ENCODE results near the gene HOMER2.

HOMER2 gene

DNA sequence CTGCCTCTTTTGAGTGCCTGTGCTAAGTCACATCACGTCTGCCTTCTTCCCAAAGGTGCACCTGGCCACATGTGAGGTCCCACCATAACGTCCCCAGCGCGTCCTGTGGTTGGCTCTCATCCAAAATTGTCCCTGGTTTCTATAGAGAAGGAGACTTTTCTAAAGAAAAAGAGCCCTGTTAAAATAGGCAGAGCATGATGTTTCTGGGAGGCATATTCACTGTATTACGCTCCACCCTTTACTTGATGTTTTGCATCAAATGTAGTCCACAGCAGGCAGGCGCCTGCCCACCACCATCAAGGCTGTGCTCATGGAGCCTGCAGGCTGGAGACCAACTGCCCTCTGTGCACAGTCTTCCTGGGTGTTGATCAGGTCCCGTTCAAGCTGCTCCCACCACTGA is 106.8 kb downstream of the HOMER2 start:
- no peak overlapping the region for H3K4me3 ChIP-seq (ENCODE audit: low read depth, low read length)
- TF ChIP-seq, protein P1, sequence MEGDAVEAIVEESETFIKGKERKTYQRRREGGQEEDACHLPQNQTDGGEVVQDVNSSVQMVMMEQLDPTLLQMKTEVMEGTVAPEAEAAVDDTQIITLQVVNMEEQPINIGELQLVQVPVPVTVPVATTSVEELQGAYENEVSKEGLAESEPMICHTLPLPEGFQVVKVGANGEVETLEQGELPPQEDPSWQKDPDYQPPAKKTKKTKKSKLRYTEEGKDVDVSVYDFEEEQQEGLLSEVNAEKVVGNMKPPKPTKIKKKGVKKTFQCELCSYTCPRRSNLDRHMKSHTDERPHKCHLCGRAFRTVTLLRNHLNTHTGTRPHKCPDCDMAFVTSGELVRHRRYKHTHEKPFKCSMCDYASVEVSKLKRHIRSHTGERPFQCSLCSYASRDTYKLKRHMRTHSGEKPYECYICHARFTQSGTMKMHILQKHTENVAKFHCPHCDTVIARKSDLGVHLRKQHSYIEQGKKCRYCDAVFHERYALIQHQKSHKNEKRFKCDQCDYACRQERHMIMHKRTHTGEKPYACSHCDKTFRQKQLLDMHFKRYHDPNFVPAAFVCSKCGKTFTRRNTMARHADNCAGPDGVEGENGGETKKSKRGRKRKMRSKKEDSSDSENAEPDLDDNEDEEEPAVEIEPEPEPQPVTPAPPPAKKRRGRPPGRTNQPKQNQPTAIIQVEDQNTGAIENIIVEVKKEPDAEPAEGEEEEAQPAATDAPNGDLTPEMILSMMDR (IDR thresholded peaks at IDR 0.05; ENCODE audit: control insufficient read depth, extremely low read depth, insufficient read depth): no peak
- DNase-seq (ENCODE audit: low read depth): no peak

DNA sequence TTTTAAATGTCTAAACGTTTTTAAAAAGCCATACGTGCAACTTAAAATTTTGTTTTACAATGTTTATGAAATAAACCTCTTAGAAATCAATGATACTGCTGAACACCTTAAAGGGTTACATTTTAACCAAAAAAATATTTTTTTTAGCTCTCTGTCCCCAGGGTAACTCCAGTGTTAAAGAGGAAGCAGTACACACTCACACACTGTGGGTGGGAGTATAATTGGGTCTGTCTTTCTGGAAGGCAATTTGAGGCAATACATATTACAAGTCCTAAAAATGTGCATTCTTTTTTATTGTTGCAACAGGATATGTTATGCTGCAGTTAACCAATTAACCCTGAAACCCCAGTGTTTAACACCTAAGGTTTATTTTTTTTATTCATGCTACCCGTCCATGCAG is 109.0 kb downstream of the HOMER2 start:
- no peak overlapping the region for H3K4me3 ChIP-seq (ENCODE audit: low read depth, low read length)
- no peak for DNase-seq (ENCODE audit: low read depth)
- TF ChIP-seq, protein P1 (IDR thresholded peaks at IDR 0.05; ENCODE audit: control insufficient read depth, extremely low read depth, insufficient read depth): no peak

DNA sequence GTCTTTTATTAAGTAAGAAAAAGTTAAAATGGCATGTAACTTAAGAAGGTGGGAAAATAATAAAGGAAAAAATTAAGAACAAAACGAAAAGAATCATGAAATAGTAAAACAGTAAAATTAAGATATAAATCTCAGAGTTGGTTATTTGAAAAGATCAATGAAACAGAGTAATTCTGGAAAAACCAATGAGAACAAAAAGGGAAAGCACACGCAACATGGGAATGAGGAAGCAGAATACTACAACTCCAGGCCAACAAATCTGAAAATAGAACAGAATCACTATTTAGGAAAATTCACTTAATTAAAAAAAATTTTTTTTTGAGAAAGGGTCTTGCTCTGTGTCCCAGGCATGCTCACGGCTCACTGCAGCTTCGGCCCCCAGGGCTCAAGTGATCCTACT is 112.4 kb downstream of the HOMER2 start:
- DNase-seq (ENCODE audit: low read depth): no peak
- TF ChIP-seq, protein P1 (IDR thresholded peaks at IDR 0.05; ENCODE audit: control insufficient read depth, extremely low read depth, insufficient read depth): no peak
- H3K4me3 ChIP-seq (ENCODE audit: low read depth, low read length): no peak overlapping the region

DNA sequence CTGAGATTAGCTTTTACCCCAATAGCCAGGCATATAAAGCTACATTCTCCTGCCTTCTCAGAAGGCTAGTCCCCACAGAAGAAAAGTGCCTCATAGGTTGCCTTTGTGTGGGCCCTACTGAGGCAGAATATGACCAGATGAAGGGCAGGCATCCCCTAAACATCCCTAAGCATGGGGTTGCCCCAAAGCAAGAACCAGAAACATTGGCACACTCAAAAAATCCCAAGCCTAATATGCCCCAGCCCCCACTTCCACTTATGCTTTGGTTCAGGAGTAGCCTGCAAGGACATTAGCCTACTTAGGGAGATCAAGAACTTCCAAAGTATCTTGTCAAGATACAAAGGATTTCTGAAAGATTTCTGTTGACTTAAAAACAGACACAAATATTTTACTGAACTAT is 113.4 kb downstream of the HOMER2 start:
- TF ChIP-seq, protein P1 (IDR thresholded peaks at IDR 0.05; ENCODE audit: control insufficient read depth, extremely low read depth, insufficient read depth): no peak
- no peak for DNase-seq (ENCODE audit: low read depth)

DNA sequence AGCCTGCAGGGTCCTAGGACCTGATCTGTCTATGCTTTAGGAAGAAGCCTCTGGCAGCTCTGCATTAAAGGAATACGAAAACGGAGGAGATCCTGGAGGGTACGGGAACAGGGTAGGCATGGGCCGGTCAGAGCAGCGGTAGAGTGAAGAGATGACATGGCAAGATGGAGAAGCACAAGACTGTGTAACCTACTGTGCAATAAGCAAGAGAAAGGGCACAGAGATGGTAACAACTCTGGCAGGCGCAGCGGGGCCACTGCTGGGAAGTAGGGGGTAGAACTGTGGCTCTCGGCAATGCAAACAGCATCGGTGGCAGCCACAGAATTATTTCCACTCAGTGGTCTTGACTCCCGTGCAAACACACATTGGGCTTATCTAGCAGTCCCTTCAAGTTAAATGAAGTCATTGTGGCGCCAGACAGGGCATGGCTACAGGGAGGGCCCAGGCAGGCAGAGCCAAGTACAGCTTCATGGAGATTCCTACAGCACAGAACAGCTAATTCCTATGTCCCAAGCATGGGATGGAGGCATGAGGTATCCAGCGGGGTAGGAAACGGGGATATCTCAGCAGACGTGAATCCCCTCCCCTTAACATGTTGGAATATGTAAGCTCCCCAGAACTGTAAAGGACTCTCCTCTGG is 114.3 kb downstream of the HOMER2 start:
- no peak overlapping the region for H3K4me3 ChIP-seq (ENCODE audit: low read depth, low read length)
- DNase-seq (ENCODE audit: low read depth): no peak
- TF ChIP-seq, protein P1 (IDR thresholded peaks at IDR 0.05; ENCODE audit: control insufficient read depth, extremely low read depth, insufficient read depth): no peak

More for the DNA sequence above, 113.4 kb downstream of the HOMER2 start:
- no peak overlapping the region for H3K4me3 ChIP-seq (ENCODE audit: low read depth, low read length)

DNA sequence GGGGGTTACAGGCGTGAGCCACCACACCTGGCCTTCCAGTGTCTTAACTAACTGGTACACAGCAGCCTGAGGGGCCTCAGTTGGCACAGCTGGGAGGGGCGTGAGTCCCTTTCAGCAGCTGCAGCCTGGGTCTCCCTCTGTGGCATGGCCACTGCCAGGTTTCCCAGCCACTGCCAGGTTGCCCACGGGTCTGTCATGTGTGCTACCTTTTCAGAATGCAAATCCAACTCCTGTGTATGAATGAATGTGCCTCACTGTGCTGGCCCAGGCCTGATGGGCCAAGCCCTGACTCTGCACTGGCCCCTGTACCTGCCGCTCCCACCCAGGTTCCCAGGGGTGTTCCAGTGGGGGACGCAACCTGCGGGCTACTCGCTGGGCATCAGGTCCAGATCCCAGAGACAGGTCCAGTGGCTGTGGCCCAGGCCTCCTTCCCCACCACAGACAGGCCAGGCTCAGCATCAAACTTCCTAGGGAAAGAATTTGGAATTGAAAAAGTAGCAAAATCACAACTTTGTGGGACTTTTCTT is 117.1 kb downstream of the HOMER2 start:
- DNase-seq (ENCODE audit: low read depth): no peak
- TF ChIP-seq, protein P1 (IDR thresholded peaks at IDR 0.05; ENCODE audit: control insufficient read depth, extremely low read depth, insufficient read depth): no peak
- no peak overlapping the region for H3K4me3 ChIP-seq (ENCODE audit: low read depth, low read length)

DNA sequence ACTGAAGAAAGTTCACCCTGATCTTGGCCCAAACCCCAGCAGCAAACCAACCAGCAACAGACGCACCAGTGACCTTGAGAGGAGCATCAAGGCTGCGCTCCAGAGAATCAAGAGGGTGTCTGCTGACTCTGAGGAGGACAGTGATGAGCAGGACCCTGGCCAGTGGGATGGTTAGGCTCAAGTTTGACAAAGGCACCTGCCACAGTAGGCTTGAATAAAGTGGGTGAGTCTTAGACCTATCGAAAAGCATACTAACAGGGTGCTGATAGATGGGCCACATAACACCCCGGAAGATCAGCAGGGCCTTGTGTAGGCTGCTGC is 119.2 kb downstream of the HOMER2 start:
- no peak for DNase-seq (ENCODE audit: low read depth)
- TF ChIP-seq, protein P1 (IDR thresholded peaks at IDR 0.05; ENCODE audit: control insufficient read depth, extremely low read depth, insufficient read depth): no peak
- no peak overlapping the region for H3K4me3 ChIP-seq (ENCODE audit: low read depth, low read length)
